Uterus (tissue), 4 donors: ENCODE data around the gene ECT2. TPM values are rescaled to one million over a fixed set of nuclear protein-coding genes. Genes with fewer than 3 reads are reported as not detected.

Experiments
- DNase-seq, 2 donors: peaks; one replicate each; pipeline ENCODE4 v3.0.0-alpha.2; 2019 to 2020
- H3K27ac ChIP-seq, 2 donors: fragments of 200-600 bp; sonication (generic); 1 replicate in 1 of 2; 2 replicates in 1 of 2; pipeline ENCODE4 v1.5.1; 2016 to 2018
- H3K27me3 ChIP-seq, 2 donors: fragments of 200-600 bp; sonication (generic); one replicate each; pipeline ENCODE4 v1.5.1; 2018 to 2019; ENCODE audit warnings: control low read depth in 1 of 2
- H3K36me3 ChIP-seq, 2 donors: fragments of 200-600 bp; sonication (generic); one replicate each; pipeline ENCODE4 v1.5.1; 2019; ENCODE audit warnings: control low read depth in 1 of 2
- H3K4me1 ChIP-seq, 2 donors: fragments of 200-600 bp; sonication (generic); one replicate each; pipeline ENCODE4 v1.5.1; 2018 to 2019; ENCODE audit warnings: control low read depth in 1 of 2
- H3K4me3 ChIP-seq, 2 donors: fragments of 200-600 bp; sonication (generic); 1 replicate in 1 of 2; 2 replicates in 1 of 2; pipeline ENCODE4 v1.5.1; 2018 to 2019; ENCODE audit warnings: mild to moderate bottlenecking in 1 of 2
- H3K9me3 ChIP-seq, 2 donors: fragments of 200-600 bp; sonication (generic); one replicate each; pipeline ENCODE4 v1.5.1; 2019; ENCODE audit warnings: control low read depth in 1 of 2
- POLR2A ChIP-seq, 2 donors: fragments of 450-650 bp; IDR thresholded peaks; one replicate each; pipeline ENCODE4 v1.6.1; 2016; ENCODE audit warnings: antibody characterized with exemption in 2 of 2, mild to moderate bottlenecking in 1 of 2, moderate library complexity in 1 of 2
- intact Hi-C: fragments of 100-400 bp; cut with DNase I; formaldehyde crosslinking; loops from one replicate; pipeline ENCODE4 v1.15.1; 2023; ENCODE audit warnings: low total_unique reads
- total RNA-seq, 4 donors: library from RNA; depleted of rRNA in 3 of 4; stranded (reverse); fragments of >200 nt in 3 of 4; gene quantifications; one replicate each; pipeline versions ENCODE4 v1.1.0 to v1.2.4, GENCODE V29; 2014 to 2023
- TF ChIP-seq, protein P1 (sequence below), 4 experiments: fragments of 200-600 bp in 2 of 4; fragments of 450-650 bp in 2 of 4; sonication (generic) in 2 of 4; IDR thresholded peaks; one replicate each; pipeline ENCODE4 v1.5.1; 2016 to 2019; ENCODE audit warnings: antibody characterized with exemption in 4 of 4, mild to moderate bottlenecking in 2 of 4, moderate library complexity in 1 of 4
- donor health status: DM: yes; HTN: yes; CAD: no.

The ECT2 gene
- total RNA-seq, 4 donors from 2014 or later: 2.6 to 52.9 (median 4.9) TPM

DNA sequence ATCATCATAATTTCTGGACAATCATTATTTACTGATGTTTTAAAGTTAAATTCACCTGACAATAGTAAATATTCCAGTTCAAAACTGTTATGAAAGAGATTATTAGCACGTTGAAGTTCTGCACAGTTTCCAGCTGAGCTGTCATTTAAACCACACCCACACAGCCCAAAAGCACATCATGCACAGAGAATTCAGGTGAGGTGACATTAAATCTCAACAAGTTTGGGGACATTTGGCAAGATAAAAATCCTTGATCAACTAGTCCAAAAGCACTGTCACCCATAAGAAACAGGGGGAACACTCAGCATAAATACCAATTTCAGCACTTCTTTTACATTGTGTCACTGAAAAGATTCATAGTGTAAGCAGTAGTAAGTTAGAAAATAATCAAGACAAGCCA is 46.5 kb upstream of the ECT2 start:
- no peak for DNase-seq
- intact Hi-C loops: no loop called here
- H3K4me1 ChIP-seq: peaks cover 0 to 4% of the 10 kb centered on the region in 2 donors
- no peaks in the 10 kb centered on the region for H3K27me3 ChIP-seq
- TF ChIP-seq, protein P1, sequence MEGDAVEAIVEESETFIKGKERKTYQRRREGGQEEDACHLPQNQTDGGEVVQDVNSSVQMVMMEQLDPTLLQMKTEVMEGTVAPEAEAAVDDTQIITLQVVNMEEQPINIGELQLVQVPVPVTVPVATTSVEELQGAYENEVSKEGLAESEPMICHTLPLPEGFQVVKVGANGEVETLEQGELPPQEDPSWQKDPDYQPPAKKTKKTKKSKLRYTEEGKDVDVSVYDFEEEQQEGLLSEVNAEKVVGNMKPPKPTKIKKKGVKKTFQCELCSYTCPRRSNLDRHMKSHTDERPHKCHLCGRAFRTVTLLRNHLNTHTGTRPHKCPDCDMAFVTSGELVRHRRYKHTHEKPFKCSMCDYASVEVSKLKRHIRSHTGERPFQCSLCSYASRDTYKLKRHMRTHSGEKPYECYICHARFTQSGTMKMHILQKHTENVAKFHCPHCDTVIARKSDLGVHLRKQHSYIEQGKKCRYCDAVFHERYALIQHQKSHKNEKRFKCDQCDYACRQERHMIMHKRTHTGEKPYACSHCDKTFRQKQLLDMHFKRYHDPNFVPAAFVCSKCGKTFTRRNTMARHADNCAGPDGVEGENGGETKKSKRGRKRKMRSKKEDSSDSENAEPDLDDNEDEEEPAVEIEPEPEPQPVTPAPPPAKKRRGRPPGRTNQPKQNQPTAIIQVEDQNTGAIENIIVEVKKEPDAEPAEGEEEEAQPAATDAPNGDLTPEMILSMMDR (IDR thresholded peaks at IDR 0.05): no peak
- TF ChIP-seq POLR2A (IDR thresholded peaks at IDR 0.05): no peak
- no peak overlapping the region for H3K4me3 ChIP-seq
- no peaks in the 10 kb centered on the region for H3K9me3 ChIP-seq
- no peaks in the 10 kb centered on the region for H3K36me3 ChIP-seq
- no peak overlapping the region for H3K27ac ChIP-seq

DNA sequence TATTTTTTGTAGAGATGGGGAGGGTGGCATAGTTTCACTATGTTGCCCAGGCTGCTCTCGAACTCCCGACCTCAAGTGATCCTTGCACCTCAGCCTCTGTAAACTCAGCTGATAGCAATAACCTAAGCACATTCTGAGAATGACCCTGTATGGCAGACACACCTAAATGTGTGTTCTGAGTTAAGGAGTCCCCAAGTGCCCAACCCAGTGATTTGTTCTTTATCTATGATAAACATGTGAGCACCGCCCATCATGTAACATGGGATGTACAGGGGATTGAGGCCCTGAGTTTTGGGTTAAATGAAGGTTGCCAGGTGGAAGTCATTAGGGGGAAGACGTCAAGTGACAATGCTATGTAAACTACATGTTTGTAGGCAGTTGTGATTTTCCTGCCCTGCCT is 45.4 kb upstream of the ECT2 start:
- Histone ChIP-seq H3K9me3 (no peaks in the 10 kb centered on the region), H3K27me3 (no peaks in the 10 kb centered on the region), H3K36me3 (no peaks in the 10 kb centered on the region), H3K27ac (no peak overlapping the region), H3K4me1 (peaks cover 0 to 8% of the 10 kb centered on the region in 2 donors), H3K4me3 (no peak overlapping the region)
- no peak for TF ChIP-seq POLR2A (IDR thresholded peaks at IDR 0.05)
- TF ChIP-seq, protein P1 (IDR thresholded peaks at IDR 0.05): no peak
- DNase-seq: no peak
- intact Hi-C loops: no loop called here

DNA sequence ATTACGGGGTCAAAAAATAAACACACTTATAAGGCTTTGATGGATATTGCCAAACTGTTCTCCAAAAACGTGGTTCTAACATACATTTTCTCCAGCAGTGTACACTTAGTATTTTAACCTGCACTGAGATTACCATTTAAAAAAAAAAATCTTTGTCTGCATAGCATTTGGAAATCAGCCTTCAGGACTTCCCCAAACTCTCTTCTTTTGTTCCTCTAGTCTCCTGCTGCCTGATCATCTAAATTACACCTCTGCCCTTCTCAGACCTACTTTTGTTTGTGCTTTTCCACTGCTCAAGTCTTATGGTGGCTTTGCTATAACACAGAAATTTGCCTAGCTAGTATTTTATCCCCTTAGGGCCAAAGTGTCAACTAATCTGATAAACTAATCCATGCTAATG is 43.5 kb upstream of the ECT2 start:
- H3K27ac ChIP-seq: no peak overlapping the region
- TF ChIP-seq, protein P1 (IDR thresholded peaks at IDR 0.05): no peak
- no peak for TF ChIP-seq POLR2A (IDR thresholded peaks at IDR 0.05)
- no peaks in the 10 kb centered on the region for H3K36me3 ChIP-seq
- no peak overlapping the region for H3K4me3 ChIP-seq
- H3K4me1 ChIP-seq: peaks cover 0 to 8% of the 10 kb centered on the region in 2 donors
- H3K27me3 ChIP-seq: no peaks in the 10 kb centered on the region
- H3K9me3 ChIP-seq: no peaks in the 10 kb centered on the region
- intact Hi-C loops: no loop called here
- no peak for DNase-seq

DNA sequence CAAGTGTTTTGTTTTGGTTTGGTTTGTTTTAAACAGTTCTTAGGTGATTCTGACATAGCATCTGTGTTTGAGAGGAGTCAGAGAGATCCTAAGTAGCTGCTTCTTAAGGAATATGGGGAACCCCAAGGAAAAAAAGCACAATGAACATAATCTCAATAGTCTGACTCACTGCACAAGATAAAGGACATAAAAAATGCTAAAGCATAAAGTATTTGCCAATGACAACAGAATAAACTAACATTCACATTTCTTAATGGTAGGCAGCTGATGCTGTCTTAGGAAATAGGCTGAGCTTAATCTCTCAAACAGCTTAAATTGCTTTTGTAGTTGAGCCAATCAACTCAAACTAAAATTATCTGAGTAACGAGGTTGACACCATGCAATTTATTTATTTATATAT is 42.6 kb upstream of the ECT2 start:
- Histone ChIP-seq H3K4me1 (peaks cover 0 to 8% of the 10 kb centered on the region in 2 donors), H3K4me3 (no peak overlapping the region), H3K9me3 (no peaks in the 10 kb centered on the region), H3K27me3 (no peaks in the 10 kb centered on the region), H3K36me3 (no peaks in the 10 kb centered on the region), H3K27ac (no peak overlapping the region)
- DNase-seq: no peak
- TF ChIP-seq POLR2A (IDR thresholded peaks at IDR 0.05): no peak
- TF ChIP-seq, protein P1 (IDR thresholded peaks at IDR 0.05): no peak
- intact Hi-C loops: no loop called here

DNA sequence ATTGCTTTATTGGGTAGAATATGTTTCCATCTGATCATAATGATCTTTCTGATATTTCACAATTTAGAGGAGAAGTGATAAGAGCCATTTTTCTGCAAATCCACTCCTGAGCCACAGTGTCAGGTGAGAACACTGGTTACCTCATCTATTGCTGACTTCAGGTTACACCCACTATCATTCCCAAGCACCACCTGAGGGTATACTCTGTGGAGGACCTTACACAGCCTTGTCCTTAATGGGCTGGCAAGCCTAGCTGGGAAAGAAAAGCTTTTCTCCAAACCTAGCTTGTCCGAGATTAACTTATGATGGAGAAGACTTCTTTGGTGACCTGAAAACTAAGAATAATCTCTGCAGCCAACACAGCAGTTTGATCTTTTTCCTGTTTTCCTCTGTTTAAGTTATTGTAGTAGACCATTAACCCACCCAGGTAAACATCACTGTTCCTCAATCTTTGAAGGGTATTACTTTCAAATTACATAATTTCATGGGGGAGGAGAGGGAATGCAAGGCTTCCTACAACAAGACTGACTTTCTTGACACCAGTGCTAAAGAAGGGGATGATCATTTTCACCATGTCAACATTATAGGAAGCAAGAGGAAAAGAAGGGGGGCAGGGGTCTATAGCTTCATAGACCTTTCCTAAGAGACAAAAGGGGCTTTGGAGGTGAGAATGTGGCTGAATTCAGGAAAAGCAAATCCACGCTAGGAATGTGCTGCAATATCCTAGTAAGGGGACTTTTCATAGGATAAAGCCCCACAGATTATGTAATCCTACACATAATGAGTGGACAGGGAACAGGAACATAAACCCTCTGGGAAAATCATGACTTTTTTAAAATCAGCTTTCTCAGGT is 41.4 kb upstream of the ECT2 start:
- Histone ChIP-seq H3K27me3 (no peaks in the 10 kb centered on the region), H3K36me3 (no peaks in the 10 kb centered on the region), H3K4me3 (peak overlapping the region in 1 of 2 donors; percentile 75), H3K27ac (peak overlapping the region; percentile 90 to 95), H3K9me3 (no peaks in the 10 kb centered on the region), H3K4me1 (peaks cover 0 to 8% of the 10 kb centered on the region in 2 donors)
- intact Hi-C loops: no loop called here
- TF ChIP-seq POLR2A (IDR thresholded peaks at IDR 0.05): no peak
- TF ChIP-seq, protein P1 (IDR thresholded peaks at IDR 0.05): no peak
- no peak for DNase-seq
